T-helper 1 cell treated with Interleukin-12 subunit alpha and Interleukin-12 subunit beta and Interleukin-4 antibody, amounts not matched to agents 30 ng/mL and 1 ng/mL, for 36 hours (primary cell): ENCODE data around the gene RAB11FIP4. TPM values are rescaled to one million over a fixed set of nuclear protein-coding genes. Genes with fewer than 3 reads are reported as not detected.

Experiments used
- intact Hi-C: fragments of 100-400 bp; cut with micrococcal nuclease; formaldehyde crosslinking; loops from one replicate; pipeline ENCODE4 v1.15.1; 2024
- total RNA-seq: library from RNA; stranded (reverse); gene quantifications from 2 replicates; pipeline ENCODE4 v1.2.3, GENCODE V29; 2022

Gene RAB11FIP4
- total RNA-seq, 1 donor from 2014 or later = 34.3 TPM

DNA sequence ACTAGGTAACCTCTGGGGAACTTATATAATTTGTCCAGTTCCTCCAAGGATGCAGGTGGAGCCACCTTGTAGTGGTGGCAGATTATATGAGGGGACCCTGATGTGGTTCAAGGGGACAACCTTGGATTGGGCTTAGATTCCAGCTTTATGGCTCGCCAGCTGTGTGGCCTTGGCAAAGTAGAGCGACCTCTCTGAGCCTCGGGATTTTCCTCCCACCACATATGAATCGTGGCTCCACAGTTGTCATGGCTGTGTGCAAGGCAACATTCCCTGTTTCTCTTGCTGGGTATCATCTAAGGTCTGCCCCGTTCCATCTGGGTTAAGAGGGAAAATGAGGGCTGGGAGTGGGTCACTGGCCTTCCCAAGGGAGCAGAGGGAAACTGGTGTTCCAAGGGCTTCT, 104.6 kb downstream of the RAB11FIP4 start:
- intact Hi-C loops = no loop called here

DNA sequence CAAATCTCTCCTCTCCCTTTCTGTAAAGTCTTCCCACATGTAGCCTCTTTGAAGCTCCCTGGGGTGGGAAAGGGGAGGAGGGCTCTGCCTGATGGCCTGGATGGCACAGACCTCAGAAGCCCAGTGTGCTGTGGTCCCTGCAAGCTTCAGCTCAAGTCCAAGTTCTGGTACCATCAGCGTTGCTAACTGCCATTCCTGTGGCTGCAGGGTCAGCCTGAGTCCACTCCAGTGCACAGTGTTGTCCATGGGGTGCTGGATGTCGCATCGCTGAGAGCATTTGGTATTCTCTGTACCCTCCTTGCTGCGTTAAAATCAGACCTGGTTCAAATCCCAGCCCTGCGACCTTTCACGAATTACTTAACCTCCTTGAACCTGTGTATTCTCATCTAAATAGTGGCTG, 105.1 kb downstream of the RAB11FIP4 start:
- intact Hi-C loops = no loop called here

DNA sequence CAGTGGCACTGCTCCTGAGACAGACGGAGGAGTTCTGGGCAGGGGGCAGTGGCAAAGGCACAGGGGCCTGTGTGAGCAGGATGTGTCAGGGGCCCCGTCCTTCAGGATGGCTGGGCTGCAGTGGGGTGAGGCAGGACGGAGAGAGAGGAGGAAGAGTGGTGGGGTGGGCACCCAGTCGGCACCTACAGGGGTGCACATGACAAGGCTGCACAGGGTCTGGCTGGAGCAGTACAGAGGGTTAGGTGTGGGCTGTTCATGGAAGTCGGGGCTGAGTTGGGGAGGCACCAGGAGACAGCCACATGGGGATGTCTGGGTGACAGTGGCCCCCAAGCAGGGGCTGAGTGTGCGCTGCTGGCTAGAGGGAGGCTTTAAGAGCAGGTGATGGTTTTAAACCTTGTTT, 106.0 kb downstream of the RAB11FIP4 start:
- intact Hi-C loops = no loop called here

DNA sequence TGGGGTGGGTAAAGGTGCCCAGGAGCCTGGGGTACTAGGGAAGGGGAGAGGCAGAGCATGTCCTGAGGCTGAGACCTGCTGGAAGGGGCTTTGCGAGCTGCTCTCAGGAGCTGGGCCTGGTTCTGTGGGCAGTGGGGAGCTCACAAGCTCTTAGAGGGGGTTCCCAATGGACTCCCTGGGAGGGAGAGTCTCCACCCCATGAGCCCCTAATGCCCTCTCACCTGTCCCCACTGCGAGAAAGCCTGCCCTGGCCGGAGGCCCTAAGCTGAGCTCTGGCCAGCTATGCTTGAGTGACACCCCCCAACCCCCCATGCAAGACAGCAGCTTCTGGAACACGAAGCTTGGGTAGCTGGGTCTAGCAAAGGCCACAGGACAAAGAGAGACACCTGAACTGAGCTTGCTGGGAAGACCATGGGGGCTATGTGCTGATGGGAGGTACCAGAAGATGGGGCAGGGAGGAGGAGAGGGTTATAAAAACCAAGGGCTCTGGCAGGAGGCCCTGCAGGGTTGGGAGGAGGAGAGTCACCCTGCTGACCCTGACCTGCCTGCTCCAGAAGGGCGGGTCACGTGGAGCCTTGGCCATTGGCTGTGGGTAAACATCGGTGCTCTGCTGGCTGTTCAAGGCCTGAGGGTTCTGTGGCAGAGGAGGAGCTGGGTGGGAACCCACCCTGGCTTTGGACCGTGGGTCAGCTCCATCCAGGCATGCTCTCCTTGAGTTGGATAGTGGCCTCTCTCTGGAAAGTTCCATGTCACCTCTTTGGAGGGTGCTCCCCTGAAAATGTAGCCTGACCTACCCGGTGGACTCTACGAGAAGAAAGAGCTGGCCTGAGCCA, 106.7 kb downstream of the RAB11FIP4 start:
- intact Hi-C loops = no loop called here

DNA sequence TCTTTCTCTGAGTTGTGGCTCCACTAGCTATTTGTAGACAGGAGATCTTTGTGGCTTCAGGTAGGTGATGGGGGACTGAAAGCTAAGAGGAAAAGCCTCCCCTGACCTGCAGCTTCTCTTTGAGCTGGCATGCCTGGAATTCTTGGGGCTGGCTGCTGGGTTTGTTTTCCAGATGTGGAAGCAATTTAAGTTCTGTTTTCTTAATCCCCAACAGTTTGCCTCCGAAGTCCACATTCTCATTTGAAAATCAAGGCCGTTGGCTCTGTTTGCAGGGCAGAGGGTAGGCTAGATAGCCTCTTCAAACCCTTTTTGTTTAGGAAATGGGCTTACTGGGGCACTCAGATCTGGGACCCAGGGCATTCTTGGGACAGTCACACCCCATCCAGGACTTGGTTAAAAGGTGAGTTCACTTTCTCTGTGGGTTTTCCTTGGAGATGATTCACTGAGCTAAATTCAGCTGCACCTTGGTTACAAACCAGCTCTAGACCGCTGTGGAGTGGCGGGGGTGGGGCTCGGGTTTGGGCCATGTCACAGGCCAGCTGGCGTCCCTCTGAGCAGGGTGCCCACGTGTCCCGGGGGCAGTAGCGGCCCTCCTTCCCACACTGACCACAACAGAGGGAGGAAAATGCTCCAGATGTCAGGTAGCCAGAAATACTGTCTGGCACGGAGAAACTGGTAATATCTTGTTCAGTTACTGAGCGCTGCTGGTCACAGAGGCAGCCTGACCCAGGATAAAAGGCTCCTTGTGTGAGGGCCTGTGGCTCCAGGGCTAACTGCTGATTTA, 108.5 kb downstream of the RAB11FIP4 start:
- intact Hi-C loops = no loop called here

DNA sequence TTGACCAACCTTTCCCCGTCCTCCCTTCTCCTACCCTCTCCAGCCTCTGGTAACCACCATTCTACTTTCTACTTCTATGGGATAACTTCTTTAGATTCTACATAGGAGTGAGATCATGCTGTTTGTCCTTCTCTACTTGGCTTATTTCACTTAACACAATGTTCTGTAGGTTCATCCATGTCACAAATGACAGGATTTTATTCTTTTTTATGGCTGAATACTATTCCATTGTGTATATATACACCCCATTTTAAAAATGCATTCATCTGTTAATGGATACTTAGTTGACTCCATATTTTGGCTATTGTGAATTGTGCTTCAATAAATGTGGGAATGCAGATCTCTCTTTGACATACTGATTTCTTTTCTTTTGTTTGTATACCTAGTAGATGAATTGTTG, 115.0 kb downstream of the RAB11FIP4 start:
- intact Hi-C loops = loop anchor here (5.0 kb wide), 3 partner anchors 69 to 684 kb away; partner anchors contain the start of genes CRLF3 and EVI2B

DNA sequence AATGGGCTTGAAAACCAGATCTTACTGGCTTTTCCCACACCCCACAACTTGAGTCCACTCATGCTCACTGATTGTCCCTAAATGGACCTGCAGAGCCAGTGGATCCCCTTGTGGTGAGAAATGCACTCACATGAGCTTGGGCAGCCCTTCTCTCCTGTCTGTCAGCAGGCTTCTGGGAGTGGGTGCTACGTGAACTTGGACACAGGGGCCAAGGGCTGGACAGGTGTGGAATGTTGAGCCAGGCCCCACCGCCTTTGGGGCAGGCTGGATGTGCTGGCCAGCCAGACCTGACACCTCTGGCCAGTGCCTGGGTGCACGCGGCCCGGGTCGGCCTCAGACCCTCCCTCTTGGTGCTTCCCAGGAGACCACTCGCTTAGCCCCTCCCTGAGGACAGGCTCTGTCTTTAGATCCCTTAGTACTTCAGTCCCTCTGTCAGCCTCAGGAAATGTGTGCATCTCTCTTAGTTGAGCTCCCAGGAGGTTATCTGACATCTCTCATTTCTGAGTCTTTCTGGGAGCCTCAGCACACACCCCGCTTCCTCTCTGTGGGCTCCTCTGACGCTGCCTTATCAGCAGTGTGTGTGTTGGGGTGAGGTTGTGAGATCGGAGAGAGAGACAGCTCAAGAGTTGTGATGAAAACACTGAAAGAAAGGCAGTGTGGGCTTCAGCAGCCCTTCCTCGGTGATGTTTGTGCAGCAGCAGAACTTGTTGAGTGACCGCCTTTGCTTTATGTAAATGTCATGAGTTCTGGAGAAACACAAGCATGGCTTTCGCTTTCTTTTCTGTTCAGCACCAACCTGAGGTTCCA, 117.0 kb downstream of the RAB11FIP4 start:
- intact Hi-C loops = loop anchor here (1.0 to 5.0 kb wide), 6 partner anchors 14 to 686 kb away; partner anchors contain the start of genes CRLF3 and EVI2B

DNA sequence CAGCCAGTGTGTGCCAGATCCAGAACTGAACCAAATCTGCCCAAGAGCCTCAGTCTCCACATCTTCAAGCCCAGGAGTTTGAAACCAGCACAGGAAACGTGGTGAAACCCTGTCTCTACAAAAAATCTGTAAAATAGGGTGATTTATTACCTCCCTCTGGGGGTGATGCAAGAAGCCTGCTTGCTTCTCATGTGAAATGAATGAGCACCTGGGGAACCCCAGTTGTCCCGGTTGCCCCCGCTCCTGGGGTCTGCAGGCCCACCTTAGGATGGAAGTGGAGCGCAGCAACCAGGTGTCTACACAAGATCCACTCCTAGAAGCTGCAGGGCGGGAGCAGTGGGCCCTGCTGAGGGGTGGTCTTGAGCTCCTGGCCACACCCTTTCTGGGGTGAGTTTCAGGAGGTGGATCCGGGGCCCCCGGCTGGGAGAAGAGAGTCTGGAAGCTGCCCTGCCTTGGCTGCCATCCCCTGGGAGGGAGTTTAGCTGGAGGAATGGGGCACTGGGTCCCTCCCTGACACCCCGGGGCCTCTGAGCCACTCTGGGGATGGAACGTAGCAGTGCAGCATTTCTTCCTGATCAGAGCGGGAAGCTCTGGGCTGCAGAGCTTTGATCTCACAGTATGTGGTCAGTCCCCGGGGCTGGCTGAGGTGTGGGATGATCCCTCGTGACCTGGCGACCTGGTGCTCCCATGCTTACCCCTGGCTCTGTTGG, 117.8 kb downstream of the RAB11FIP4 start:
- intact Hi-C loops = loop anchor here (1.0 to 5.0 kb wide), 4 partner anchors 41 to 687 kb away; partner anchors contain the start of genes CRLF3 and EVI2B

DNA sequence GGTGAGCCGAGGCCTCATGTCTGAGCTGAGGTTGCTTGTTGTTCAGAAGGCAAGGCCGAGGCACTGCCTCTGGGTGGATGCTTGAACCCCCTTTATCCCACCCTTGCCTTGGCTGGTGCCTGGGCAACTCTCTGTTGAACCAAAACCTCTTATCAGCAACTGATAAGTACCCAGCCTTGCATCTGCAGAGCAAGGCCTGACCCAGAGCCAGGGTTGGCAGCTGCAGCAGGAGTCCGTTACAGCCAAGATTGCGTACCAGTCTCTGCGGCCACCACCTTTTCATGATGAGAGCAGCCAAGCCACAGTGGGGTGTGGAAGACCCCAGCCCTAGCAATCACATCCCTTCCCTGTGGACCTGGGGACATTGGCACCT, 118.3 kb downstream of the RAB11FIP4 start:
- intact Hi-C loops = loop anchor here (1.0 to 5.0 kb wide), 4 partner anchors 41 to 687 kb away; partner anchors contain the start of genes CRLF3 and EVI2B

DNA sequence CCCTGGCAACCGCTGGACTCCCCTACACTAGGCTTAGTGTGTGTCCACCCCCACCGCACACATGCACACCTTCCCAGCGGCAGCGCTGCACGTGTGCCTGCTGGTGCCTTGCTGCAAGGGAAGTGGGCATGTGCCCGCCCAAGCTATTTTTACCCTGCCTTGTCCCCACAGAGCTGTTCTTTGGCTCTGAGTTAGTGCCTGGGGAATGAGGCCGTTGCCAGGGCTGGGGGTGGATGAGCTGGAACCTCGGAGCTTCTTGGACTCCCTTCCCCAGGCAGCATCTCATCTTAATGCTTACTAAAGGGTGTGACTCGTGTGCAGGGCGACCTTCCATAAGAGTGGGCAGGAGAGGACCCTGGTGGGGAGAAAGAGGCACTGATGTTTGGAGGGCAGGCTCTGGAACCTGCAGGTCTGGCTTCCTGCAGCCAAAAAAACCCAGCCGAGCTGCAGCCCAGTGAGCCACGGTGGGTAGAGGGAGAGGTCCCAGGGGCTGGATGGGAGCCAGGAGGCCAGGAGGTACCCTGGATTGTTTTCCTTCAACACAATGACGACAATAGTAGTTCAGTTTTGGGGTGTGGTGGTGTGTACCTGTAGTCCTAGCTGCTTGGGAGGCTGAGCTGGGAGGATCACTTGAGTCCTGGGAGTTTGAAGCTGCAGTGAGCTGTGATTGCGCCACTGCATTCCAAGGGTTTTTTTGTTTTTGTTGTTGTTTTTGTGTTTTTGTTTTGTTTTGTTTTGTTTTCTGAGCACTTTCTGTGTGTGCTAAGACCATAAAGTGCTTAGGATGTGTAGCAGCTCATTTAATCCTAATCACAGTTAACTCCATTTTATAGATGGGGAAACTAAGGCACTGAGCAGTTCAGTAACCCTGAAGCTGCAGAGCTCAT, 119.1 kb downstream of the RAB11FIP4 start:
- intact Hi-C loops = no loop called here

DNA sequence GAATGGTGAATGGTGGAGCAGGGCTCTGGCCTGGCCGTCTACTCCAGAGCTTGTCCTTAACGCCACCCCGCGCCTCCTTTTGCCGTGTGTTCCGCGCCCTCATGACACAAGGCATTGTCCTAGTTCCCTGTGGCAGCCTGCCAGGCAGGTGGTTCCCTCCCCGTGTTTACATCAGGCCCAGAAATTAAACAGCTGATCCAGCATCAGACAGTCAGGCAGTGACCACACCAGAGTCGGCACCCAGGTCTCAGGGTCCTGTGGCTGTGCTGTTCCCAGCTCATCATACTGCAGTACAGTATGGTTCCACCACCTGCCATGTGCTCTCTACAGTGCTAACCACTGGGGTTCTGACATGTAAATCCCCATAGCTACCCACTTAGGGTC, 119.7 kb downstream of the RAB11FIP4 start:
- intact Hi-C loops = no loop called here

DNA sequence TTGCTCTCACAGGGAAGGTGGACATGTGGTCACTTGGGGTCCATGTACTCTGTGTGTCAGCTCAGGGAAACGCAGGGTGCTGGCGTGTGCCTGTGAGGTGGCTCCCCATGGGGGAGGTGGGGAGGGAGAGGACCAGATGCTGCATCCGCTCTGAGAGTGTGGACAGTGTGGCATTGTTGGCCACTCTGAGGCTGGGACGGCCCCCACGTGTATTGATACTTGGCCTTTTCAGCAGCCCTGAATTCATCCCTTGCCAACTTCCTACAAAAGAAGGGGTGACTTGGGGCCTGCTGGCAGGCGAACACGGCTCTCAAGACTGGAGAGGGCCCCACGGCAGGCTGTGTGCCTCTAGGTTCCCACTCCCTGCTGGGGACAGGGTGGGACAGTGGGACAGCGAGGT, 120.1 kb downstream of the RAB11FIP4 start:
- intact Hi-C loops = no loop called here

DNA sequence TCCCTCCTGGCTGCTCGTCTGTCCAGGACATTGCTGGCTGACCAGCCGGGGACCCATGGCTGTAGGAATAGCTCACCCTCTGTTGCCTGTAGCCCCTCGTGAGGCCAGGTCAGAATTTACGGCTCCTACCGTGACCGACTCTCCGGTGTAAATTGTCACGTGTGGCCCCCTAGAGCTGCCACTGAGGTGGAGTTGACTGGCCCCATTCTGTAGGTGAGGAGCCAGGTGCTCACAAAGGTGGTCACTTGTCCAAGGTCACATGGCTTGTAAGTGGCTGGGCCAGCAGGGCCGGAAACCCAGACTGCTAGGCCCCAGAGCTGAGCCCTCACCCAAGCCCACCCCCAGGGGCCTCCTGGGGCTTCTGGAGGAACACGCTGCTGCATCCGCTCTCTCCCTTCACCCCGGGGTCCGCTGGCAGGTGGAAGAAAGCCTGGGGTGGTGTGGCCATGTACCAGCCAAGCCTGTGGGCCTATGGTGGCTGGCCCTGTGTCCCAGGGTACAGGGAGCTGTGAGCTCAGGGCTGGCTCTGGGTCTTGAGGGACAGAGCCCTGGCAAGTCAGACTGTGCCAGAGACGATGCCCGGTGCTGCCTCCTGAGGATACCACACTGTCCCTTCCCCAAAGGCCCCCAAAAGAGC, 120.7 kb downstream of the RAB11FIP4 start:
- intact Hi-C loops = no loop called here

DNA sequence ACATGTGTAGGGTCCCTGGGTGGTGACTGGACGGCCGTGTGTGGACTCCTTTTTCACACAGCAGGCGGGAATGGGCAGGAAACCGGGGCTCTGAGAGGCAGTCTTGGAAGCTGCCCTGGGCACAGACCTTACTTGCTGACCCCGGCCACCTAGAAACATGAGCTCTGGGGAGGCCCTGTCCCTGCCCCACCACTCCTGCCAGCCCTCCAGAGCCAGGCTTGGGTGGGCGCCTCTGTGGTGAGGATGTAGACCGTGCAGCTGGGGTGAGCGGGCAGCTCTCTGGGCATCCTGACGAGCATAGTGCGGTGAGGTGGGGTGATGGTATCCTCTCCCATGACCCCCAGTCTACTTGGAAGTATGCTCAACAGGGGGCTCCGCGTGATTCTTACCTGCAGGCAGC, 121.3 kb downstream of the RAB11FIP4 start:
- intact Hi-C loops = no loop called here

DNA sequence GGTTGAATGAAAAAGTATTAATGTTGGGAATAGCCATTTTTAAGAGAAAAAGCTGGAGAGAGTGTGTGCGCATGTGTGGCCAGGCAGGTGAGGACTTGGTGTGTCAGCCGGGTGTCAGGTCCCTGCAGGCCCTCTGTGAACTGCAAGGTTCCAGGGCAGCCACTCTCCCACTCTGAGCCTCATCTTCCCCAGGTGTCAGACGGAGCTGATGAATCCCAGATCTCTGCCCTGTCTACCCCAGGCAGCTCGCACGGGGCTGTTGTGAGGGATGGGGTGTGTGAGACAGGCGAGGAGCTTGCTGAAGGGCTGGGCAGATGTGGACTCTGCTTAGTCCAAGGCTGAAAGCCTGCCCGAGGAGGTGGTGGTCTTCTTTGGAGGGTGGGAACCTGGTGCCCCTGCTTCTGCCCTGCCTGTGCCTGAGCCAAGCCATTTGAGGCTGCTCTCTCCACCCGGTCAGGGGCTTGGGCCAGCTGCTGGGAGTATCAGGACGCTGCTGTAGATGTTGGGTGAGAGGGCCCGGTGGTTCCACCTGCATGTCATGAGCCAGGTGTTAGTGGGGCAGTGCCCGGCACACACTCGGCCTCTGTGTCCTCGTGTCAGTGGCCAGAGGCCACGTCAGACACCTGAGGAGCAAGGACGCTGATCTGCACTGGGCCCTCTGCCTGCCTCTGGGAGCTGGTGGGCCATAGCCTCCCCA, 122.4 kb downstream of the RAB11FIP4 start:
- intact Hi-C loops = no loop called here

DNA sequence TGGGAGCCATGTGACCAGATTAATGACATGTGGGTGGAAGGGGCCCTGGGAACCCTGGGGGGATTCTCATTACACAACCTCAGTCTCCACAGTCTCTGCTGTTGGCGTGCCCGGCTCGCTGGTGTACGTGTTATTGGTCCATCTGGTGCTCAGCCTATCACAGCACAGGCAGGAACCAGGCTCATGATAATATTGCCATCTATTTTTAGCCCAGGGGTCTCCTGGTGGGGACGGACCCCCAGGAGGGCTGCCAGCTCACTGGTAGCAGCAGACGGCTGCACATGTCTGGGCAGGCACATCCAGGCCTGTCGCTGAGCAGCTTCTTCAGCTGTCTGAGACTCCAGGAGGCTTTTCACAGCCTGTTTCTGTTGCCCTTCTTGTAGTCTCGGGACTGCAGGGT, 123.8 kb downstream of the RAB11FIP4 start:
- intact Hi-C loops = no loop called here

DNA sequence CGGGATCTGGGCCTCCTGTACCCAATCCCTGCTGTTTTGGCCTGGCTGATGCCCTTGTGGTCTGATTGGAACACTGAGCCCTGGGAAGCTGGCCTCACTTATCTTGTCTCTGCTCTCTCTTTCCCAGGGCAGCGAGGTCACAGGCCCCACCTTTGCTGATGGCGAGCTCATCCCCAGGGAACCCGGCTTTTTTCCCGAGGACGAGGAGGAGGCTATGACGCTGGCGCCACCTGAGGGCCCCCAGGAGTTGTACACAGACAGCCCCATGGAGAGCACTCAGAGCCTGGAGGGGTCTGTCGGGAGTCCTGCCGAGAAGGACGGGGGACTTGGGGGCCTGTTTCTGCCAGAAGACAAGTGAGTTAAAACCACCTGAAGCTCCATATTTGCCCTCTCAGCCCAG, 126.0 kb downstream of the RAB11FIP4 start:
- intact Hi-C loops = no loop called here

DNA sequence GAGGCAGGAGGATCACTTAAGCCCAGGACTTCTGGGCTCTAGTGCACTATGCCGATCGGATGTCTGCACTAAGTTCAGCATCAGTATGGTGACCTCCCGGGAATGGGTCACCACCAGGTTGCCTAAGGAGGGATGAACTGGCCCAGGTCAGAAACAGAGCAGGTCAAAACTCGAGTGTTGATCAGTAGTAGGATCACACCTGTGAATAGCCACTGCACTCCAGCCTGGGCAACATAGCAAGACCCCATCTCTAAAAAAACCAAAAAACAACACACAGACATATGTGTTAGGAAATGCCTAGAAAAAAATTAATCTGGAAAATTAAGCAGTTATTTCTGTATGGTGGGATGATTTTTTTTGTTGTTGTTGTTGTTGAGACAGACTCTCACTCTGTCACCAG, 127.0 kb downstream of the RAB11FIP4 start:
- intact Hi-C loops = no loop called here
